HepG2 (cell line): ENCODE data around the gene ABHD15. TPM values are rescaled to one million over a fixed set of nuclear protein-coding genes. Genes with fewer than 3 reads are reported as not detected.

ENCODE experiments used
- ATM ChIP-seq: fragments of 450-650 bp; IDR thresholded peaks from 2 replicates; pipeline ENCODE4 v1.7.1; 2017; ENCODE audit warnings: mild to moderate bottlenecking, borderline replicate concordance
- BHLHE40 ChIP-seq: IDR thresholded peaks from 2 replicates; pipeline ENCODE4 v1.6.1; 2011; ENCODE audit warnings: low read length, improper control_type of control experiment
- FOXK2 ChIP-seq: fragments of 450-650 bp; IDR thresholded peaks from 2 replicates; pipeline ENCODE4 v1.6.1; 2016
- GRHL1 ChIP-seq: sonication (generic); formaldehyde crosslinking; conservative IDR thresholded peaks from 2 replicates; pipeline ENCODE4 v1.8.0; 2022; ENCODE audit warnings: missing genetic modification reagents
- HNF4A ChIP-seq: sonication (generic); formaldehyde crosslinking; IDR thresholded peaks from 2 replicates; pipeline ENCODE4 v1.4.0; 2020; ENCODE audit warnings: missing genetic modification reagents
- HOMEZ ChIP-seq: IDR thresholded peaks from 2 replicates; pipeline ENCODE4 v1.6.1; 2016; ENCODE audit warnings: low read depth
- IKZF1 ChIP-seq: fragments of 450-650 bp; IDR thresholded peaks from 2 replicates; pipeline ENCODE4 v1.7.1; 2016
- LRRFIP1 ChIP-seq: sonication (generic); formaldehyde crosslinking; conservative IDR thresholded peaks from 2 replicates; pipeline ENCODE4 v1.4.0; 2020; ENCODE audit warnings: missing genetic modification reagents
- MEIS1 ChIP-seq: sonication (generic); formaldehyde crosslinking; IDR thresholded peaks from 2 replicates; pipeline ENCODE4 v1.9.0; 2021; ENCODE audit warnings: mild to moderate bottlenecking, missing genetic modification reagents, moderate library complexity, borderline replicate concordance
- MXD1 ChIP-seq: sonication (generic); formaldehyde crosslinking; IDR thresholded peaks from 2 replicates; pipeline ENCODE4 v1.4.0; 2020; ENCODE audit warnings: mild to moderate bottlenecking, missing genetic modification reagents
- MXD3 ChIP-seq: IDR thresholded peaks from 2 replicates; pipeline ENCODE4 v1.6.1; 2016; ENCODE audit warnings: mild to moderate bottlenecking, missing biosample characterization, missing genetic modification reagents
- ZBTB2 ChIP-seq: sonication (generic); formaldehyde crosslinking; IDR thresholded peaks from 2 replicates; pipeline ENCODE4 v1.8.0; 2022; ENCODE audit warnings: low read depth, missing genetic modification reagents
- ZBTB49 ChIP-seq: sonication (generic); formaldehyde crosslinking; IDR thresholded peaks from 2 replicates; pipeline ENCODE4 v1.4.0; 2020; ENCODE audit warnings: missing genetic modification reagents, borderline replicate concordance
- ZFP62 ChIP-seq: sonication (generic); formaldehyde crosslinking; IDR thresholded peaks from 2 replicates; pipeline ENCODE4 v1.4.0; 2020; ENCODE audit warnings: missing genetic modification reagents
- ZNF740 ChIP-seq: sonication (generic); formaldehyde crosslinking; IDR thresholded peaks from 2 replicates; pipeline ENCODE4 v1.4.0; 2020; ENCODE audit warnings: missing genetic modification reagents
- ZNF792 ChIP-seq: IDR thresholded peaks from 2 replicates; pipeline ENCODE4 v1.6.1; 2016
- polyA plus RNA-seq, 8 experiments: library from polyadenylated mRNA; depleted of rRNA in 3 of 8; stranded (reverse) in 7 of 8; unstranded in 1 of 8; fragments of >200 nt; fragmentation: Illumina TruSeq in 4 of 8; extraction: Trizol in 4 of 8; gene quantifications; 2 replicates each; pipeline versions ENCODE4 v1.2.1 to v1.2.3, GENCODE V29; 2011 to 2016; ENCODE audit warnings: low read depth in 4 of 8, missing spikeins in 1 of 8, mixed read lengths in 1 of 8; ENCODE audit not compliant: insufficient read depth in 1 of 8
- total RNA-seq, 5 experiments: library from RNA; depleted of rRNA; stranded (reverse); fragments of >200 nt; fragmentation: Illumina TruSeq; extraction: Trizol; gene quantifications; 2 replicates each; pipeline ENCODE4 v1.2.3, GENCODE V29; 2016; ENCODE audit warnings: low read depth in 1 of 5

ABHD15 gene
- total and polyA plus RNA-seq, 2 of the 13 experiments (the other 11 are each of a cell fraction or from before 2014, with no cell fraction given), result 2.4 to 7.7 TPM

- TF ChIP-seq MXD1 (CRISPR knock-in tag), result peak; percentile 61; the same call in 1 of the 2 replicates
- TF ChIP-seq HNF4A (CRISPR knock-in tag), result no peak
- TF ChIP-seq ZBTB2 (CRISPR knock-in tag), result no peak
- TF ChIP-seq MEIS1 (CRISPR knock-in tag), result peak; percentile 58; the same call in 1 of the 2 replicates
- no peak for TF ChIP-seq ZFP62 (CRISPR knock-in tag)
- no peak for TF ChIP-seq ATM
- no peak for TF ChIP-seq ZNF740
- no peak for TF ChIP-seq HOMEZ
- no peak for TF ChIP-seq GRHL1 (CRISPR knock-in tag)
- peak; percentile 52; the same call in 1 of the 2 replicates for TF ChIP-seq ZNF792 (CRISPR knock-in tag)
- TF ChIP-seq FOXK2, result no peak
- TF ChIP-seq IKZF1, result no peak
- 0 out of 2 replicates have a peak, but pooled peaks have one; percentile 32 for TF ChIP-seq MXD3 (CRISPR knock-in tag)
- no peak for TF ChIP-seq LRRFIP1
- no peak for TF ChIP-seq ZBTB49
- no peak for TF ChIP-seq BHLHE40
Measured at GRCh38 chr17:29615492-29616299, 48.9 kb upstream of the ABHD15 start (continued).
